Left kidney (tissue), 2 donors: ENCODE data around the gene ZNF669. TPM values are rescaled to one million over a fixed set of nuclear protein-coding genes. Genes with fewer than 3 reads are reported as not detected.

Experiments used
- DNase-seq: peaks from one replicate; pipeline ENCODE4 v3.0.0-alpha.2; 2013
- polyA plus RNA-seq: library from polyadenylated mRNA; unstranded; fragments of 120-200 nt; gene quantifications from one replicate; pipeline ENCODE4 v1.2.1, GENCODE V29; 2013; ENCODE audit not compliant: insufficient read length

ZNF669 gene
- polyA plus RNA-seq, 1 donor: 14.0 TPM

DNA sequence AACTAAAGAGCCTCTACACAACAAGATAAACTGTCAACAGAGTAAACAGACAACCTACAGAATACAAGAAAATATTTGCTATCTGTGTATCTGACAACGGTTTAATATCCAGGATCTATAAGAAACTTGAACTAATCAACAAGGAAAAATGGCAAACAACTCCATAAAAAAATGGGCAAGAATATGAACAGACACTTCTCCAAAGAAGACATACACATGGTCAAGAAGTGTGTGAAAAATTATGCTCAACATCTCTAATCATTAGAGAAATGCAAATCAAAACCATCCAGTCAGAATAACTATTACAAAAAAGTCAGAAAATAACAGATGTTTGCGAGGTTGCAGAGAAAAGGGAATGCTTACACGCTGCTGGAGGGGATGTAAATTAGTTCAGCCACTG, 33.5 kb downstream of the ZNF669 start:
- DNase-seq: no peak

DNA sequence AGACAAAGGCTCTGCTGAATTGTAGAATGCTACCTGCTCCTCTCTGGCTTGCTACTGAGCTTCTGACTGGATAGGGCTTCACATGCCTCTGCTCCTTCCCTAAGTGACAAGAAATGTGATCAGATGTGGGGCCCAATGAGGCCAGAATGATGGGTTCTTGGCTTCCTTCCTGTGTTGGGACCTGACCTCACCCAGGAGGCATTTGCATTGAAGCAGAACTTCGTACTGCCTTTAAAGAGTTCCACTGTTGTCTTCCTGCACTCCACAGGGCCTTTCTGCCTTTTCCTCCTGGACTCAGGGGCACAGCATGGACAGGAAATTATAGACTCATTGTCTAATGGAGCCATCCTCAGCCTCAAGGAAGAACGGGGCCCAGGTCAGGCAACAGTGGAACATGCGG, 39.9 kb downstream of the ZNF669 start:
- no peak for DNase-seq

DNA sequence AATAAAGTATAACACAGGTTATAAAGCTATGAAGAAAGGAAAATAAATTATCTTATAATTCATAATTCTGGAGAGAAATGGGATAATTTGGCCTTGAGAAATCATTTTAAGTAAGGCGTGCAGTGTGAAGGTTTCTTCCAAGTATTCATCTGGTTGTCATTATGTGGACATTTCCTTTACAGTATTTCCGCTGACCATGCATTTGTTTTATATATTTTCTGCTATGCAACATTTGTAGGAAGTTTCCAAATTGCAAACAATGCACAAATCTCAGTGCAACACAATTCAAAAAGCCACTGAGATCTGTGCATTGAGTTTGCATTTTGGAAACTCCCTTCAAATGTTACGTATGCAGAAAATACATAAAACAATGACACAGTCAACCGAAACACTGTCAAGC, 43.4 kb downstream of the ZNF669 start:
- DNase-seq: no peak

DNA sequence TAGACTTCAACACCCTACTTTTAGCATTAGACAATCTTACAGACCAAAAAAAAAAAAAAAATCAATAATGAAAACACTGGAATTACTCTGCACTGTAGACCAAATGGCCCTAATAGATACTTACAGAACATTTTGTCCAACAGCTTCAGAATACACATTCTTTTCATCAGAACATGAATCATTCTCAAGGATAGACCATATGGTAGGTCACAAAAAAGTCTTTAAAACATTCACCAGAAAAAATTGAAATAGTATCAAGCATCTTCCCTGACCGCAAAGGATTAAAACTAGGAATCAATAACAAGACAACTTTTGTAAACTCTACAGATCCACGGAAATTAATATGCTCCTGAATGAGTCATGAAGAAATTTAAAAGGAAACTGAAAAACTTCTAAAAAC, 48.1 kb downstream of the ZNF669 start:
- no peak for DNase-seq

DNA sequence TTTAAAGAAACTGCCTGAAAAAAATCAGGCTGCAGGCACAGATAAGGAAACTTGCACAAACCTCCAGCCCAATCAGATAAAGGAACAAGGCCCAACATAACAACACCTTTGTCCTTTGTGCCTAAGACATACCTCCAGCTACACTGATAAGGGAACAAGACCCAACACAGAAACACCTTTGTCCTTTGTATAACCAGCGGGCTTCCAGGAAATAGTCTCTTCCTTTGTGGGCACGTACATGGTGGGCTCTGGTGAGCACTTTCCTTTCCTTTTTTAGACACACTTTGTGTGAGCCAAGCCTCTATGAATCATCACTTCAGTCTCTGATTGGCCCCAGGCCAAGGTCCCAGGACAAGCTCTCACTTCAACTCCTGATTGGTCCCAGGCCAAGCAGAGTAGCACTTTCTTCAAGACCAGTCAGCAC, 49.2 kb downstream of the ZNF669 start:
- DNase-seq: no peak

Other genes starting within 250 kb of the ZNF669 start
- 61.5 TPM for gene AHCTF1, start 172.4 kb downstream of the ZNF669 start, polyA plus RNA-seq
- 5.0 TPM for gene ZNF695, start 96.3 kb downstream of the ZNF669 start, polyA plus RNA-seq
- gene ZNF670, start 25.5 kb downstream of the ZNF669 start, polyA plus RNA-seq: 9.1 TPM
- 38.6 TPM for gene ZNF124, start 67.7 kb upstream of the ZNF669 start, polyA plus RNA-seq
- gene VN1R5, start 151.7 kb upstream of the ZNF669 start, polyA plus RNA-seq: 0.37 TPM
- 40.2 TPM for gene ZNF496, start 227.5 kb upstream of the ZNF669 start, polyA plus RNA-seq